Kidney capillary endothelial cell (primary cell): ENCODE results near the gene EZR.
"Not testable (repeated sequence)": the region's sequence is repeated elsewhere in the genome, so short reads cannot be mapped to it uniquely, and the experiment has no call there.

Experiments used
- DNase-seq: peaks from one replicate; pipeline ENCODE4 v3.0.0-alpha.2; 2018; ENCODE audit warnings: low spot score

The EZR gene

DNA sequence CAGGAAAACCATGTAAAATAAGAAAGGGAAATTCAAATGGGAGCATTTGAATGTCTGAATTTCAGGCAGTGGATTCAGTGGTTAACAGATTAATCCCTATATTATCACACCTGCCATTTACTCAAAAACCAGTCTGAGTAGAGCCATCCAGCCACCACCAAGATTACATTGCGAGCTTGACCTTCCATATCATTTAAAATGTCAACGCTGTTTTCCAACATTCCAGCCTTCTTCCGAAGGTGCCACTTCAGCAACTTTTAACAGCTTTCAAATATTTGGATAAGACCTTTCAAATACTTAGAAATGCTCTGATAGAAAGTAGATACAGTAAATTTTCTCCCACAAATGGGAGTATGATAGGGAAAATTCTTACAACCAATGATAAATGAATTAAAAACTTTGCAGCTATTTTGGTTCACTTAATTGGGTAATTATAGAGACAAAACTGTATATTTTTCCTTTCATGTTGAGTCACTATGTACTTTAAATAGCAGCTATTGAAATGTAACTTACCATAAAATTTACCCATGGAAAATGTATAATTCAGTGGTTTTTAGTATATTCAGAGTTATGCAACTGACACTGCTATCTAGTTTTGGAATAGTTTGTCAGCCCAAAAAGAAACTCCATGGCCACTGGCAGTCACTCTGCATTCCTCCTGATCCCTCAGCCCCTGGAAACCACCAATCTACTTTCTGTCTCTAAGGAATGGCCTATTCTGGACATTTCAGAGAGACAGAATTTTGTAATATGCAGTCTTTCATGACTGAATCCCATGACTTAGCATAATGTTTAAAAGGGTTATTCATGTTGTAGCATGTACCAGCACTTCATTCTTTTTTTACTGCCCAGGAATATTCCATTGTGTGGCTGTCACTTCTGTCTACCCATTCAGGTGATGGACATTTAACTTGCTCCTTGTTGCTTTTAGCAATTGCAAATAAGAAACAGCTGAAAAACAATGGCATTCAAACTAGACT, 21.5 kb downstream of the EZR start:
- no peak for DNase-seq

- DNase-seq = no peak
Observed at GRCh38 chr6:158796353-158796752, 22.8 kb downstream of the EZR start.

- DNase-seq = no peak
Observed at GRCh38 chr6:158795516-158795915, 23.7 kb downstream of the EZR start.

- peak; percentile 57 for DNase-seq
Observed at GRCh38 chr6:158793432-158793831, 25.7 kb downstream of the EZR start.

DNA sequence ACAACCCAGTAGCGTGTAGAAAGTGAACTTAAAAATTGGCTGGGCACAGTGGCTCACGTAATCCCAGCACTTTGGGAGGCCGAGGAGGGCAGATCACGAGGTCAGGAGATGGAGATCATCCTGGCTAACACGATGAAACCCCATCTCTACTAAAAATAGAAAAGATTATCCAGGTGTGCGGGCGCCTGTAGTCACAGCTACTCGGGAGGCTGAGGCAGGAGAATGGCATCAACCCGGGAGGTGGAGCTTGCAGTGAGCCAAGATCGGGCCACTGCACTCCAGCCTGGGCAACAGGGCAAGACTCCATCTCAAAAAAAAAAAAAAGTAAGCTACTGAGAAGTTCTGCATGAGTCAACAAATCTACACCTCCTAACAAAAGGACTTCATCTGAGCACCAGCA, 26.7 kb downstream of the EZR start:
- not testable (repeated sequence) for DNase-seq

GRCh38 chr6:158791274-158791855, 27.8 kb downstream of the EZR start:
- no peak for DNase-seq

DNA sequence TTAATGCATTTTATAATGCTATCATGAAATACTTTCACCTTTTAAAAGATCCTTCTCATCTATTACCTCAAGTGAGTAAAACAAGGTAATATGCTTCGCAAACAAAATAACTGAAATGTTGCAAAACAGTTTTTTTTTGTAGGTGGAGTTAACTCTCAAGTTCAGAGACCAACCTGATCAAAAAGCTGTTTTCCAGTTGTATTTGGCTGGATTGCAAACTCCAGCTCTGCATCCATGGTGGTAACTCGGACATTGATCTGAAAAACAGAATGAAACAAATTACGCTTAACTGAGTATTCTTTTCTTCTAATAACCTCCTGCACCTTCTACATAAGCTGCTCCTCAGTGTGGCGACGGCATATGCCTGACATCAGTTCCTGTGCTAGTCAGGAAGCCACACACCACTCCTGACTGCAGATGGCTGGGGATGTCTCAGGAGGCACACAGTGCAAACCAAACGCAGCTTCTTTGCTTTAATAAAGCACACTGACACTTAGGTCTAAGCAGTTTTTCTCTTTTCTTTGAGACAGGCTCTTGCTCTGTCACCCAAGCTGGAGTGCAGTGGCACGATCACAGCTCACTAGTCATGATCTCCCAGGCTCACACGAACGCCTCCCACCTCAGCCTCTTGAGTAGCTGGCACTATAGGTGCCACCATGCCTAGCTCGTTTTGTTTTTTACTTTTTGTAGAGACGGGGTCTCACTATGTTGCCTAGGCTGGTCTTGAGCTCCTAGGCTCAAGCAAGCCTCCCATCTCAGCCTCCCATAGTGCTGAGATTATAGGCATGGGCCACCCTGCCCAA, 29.9 kb downstream of the EZR start:
- DNase-seq = no peak

GRCh38 chr6:158787395-158787794, 31.8 kb downstream of the EZR start:
- DNase-seq = no peak

GRCh38 chr6:158786645-158787304, 32.4 kb downstream of the EZR start:
- no peak for DNase-seq

DNA sequence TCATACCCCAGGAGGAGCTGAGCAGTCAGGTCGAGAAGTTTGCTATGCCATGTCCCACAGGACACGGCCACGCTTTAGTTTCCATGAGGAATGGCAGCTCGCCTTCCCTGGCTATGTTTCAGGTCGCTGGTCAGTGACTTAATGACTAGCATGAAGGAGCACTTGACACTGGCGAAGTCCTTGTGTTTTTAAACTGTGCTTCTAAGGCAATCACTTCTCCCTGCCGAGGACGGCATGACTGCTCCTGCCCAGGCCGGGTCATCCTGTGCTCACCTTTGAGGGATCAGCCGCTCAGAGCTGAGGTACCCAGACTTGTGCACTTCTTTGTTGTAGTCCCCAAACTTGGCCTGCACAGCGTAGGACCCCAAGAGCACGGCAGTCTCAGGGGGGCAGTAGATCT, 34.1 kb downstream of the EZR start:
- DNase-seq = no peak

DNA sequence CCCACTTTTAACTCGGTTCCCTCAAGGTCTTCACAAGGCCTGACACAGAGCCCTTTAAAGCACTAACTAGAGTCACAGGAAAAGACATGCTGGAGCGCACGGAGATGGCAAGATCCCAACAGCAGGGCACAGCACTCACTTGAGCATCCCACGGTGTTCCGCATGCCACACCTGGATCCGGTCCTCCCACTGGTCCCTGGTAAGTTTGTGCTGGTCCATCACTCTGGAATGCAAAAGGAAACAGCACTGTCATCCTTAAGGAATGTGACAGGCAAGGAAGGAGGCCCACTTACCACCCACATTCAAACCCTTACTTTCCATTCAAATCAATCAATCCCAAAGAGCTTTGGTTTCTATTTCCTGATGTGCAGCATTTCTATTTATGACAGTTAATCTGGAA, 34.7 kb downstream of the EZR start:
- peak; percentile 39 for DNase-seq

DNA sequence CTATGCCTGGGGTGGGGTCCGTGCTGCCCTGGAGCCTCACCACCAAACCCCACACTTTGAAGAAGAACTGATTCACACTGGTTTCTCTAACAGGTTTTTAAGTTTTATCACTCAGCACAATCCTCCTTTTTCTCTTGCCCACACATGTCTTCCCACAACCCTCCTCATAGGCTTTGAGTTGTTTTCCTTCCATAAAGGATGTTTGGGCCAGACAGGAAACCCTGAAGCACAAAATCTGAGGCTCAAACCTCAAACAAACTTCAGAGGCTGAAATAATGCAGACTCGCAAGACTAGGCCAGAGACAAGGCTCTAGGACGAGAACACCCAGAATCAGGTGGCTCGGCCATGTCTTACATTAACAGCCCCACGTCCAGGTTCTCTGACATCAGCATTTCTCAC, 35.3 kb downstream of the EZR start:
- no peak for DNase-seq

- no peak for DNase-seq
Observed at GRCh38 chr6:158783167-158783450, 36.1 kb downstream of the EZR start.

- DNase-seq = no peak
Observed at GRCh38 chr6:158782432-158783166, 36.6 kb downstream of the EZR start.

DNA sequence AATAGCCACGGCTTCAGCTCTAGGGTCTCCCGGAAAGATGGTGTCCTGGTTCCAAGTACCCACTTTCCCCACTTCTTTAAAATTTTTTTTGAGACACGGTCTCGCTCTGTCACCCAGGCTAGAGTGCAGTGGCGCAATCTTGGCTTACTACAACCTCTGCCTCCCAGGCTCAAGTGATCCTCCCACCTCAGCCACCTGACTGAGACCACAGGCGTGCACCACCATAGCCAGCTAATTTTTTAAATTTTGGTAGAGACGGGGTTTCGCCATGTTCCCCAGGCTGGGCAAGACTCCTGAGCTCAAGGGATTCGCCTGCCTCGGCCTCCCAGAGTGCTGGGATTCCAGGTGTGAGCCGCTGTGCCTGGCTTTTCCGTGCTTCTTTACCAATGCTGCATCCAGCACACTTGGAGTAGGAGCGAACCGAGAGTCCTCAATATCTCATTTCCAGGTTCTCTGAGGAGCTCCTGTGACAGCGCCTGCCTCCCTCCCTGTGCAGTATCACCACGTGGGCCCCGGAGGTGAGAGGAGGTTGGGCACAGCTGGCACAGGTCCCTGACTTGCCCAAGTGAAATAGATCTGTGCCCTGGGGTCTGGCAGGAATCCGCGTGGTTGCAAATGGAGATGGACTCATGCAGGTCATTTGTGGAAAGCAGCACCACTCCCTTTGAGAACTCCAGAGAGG, 37.3 kb downstream of the EZR start:
- DNase-seq = no peak

GRCh38 chr6:158780988-158781691, 38.0 kb downstream of the EZR start:
- DNase-seq = no peak

DNA sequence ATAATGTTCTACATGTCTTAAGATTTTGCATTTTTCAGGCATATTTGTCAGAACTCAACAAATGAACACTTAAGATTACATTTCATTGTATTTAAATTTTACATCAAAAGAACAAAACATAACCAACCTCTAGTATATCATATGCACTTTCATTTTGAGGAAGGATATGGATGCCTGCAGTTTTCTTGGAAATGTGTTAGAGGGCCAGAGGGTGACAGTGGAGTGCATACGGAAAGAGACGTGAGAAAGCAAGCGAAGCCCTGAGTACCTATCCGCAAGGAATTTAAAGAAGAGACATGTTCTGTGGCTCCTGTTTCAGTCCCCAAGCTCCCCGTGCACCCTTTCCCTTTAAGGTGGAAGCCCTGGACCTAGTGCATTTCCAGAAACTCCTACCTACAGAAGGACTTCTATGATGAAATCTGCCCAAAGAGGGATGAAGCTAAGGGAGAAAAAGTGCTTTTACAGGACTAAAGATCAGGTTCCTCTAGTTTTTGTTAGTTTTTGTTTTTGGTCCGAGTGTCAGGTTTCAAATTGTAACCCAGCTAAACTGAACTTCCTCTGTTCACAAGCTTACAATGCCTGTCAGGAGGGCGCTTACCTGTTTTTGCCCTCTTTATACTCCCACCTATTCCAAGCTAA, 38.8 kb downstream of the EZR start:
- DNase-seq = no peak

- no peak for DNase-seq
Observed at GRCh38 chr6:158778005-158778527, 41.1 kb downstream of the EZR start.

- no peak for DNase-seq
Observed at GRCh38 chr6:158777510-158777909, 41.7 kb downstream of the EZR start.

GRCh38 chr6:158776737-158777136, 42.4 kb downstream of the EZR start:
- no peak for DNase-seq
